Neural cell (in vitro differentiated cells): ENCODE data around the gene NRXN2.

ENCODE experiments used
- EZH2 ChIP-seq: fragments of 200-600, 300-800 bp; shearing (Covaris generic), sonication (generic); IDR thresholded peaks from 2 replicates; pipeline ENCODE4 v1.6.1; 2014; ENCODE audit warnings: antibody characterized with exemption, low read length, borderline replicate concordance, mild to moderate bottlenecking; ENCODE audit not compliant: insufficient read depth, poor library complexity, severe bottlenecking
- TAF1 ChIP-seq: IDR thresholded peaks from 2 replicates; pipeline ENCODE4 v1.6.1; 2012; ENCODE audit warnings: low read depth

DNA sequence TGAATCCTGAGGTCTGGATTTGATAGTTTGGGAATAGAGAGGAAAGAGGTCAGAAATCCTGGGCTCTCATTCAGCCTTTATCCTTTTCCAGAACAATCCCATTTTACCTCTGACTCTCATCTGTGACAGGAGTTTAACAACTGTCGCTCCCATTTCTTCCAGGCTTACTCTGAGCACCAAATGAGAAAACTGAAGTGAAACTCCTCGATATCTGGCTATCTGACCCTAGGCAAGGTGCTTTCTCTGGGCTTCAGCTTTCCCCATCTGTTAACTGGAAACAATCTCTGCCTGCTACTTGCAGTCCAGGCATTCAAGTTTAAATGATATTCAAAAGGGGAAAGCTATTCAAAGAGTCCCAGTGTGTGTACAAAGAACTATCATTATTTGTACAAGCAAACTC is 50.1 kb downstream of the NRXN2 start:
- TF ChIP-seq TAF1 (no peak), EZH2 (no peak)
